ENCODE results near the gene PSPH.

The PSPH gene

GRCh38 chr7:55965100-55965470, 86.2 kb downstream of the PSPH start:
- in situ Hi-C loops (cut with MboI; ENCODE audit: low pct_unique_long_range_greater_than_20kb, low sequenced_read_pairs, unreplicated experiment), result loop anchor here (25.0 kb wide), 1 partner anchor 328 kb away; no protein-coding TSS in a partner anchor
- no peak for DNase-seq (ENCODE audit: low spot score)
- no peak for TF ChIP-seq CTCF (IDR thresholded peaks at IDR 0.05; ENCODE audit: extremely low read depth, insufficient read depth, missing control alignments)

GRCh38 chr7:55964261-55965099, 86.8 kb downstream of the PSPH start, which contains the start of gene NIPSNAP2:
NIPSNAP2 (plus strand) TSS chr7:55964585; CDS start chr7:55964610, 25 bp downstream.
- in situ Hi-C loops (cut with MboI; ENCODE audit: low pct_unique_long_range_greater_than_20kb, low sequenced_read_pairs, unreplicated experiment), result loop anchor here (25.0 kb wide), 1 partner anchor 327 kb away; no protein-coding TSS in a partner anchor
- peak; percentile 90 for DNase-seq (ENCODE audit: low spot score)
- TF ChIP-seq CTCF (IDR thresholded peaks at IDR 0.05; ENCODE audit: extremely low read depth, insufficient read depth, missing control alignments), result peak; percentile 89

- in situ Hi-C loops (cut with MboI; ENCODE audit: low pct_unique_long_range_greater_than_20kb, low sequenced_read_pairs, unreplicated experiment), result loop anchor here (25.0 kb wide), 1 partner anchor 326 kb away; no protein-coding TSS in a partner anchor
- no peak for TF ChIP-seq CTCF (IDR thresholded peaks at IDR 0.05; ENCODE audit: extremely low read depth, insufficient read depth, missing control alignments)
Observed at GRCh38 chr7:55963584-55964168, 87.6 kb downstream of the PSPH start.

GRCh38 chr7:55962014-55962413, 89.2 kb downstream of the PSPH start:
- in situ Hi-C loops (cut with MboI; ENCODE audit: low pct_unique_long_range_greater_than_20kb, low sequenced_read_pairs, unreplicated experiment), result loop anchor here (25.0 kb wide), 1 partner anchor 325 kb away; no protein-coding TSS in a partner anchor
- no peak for DNase-seq (ENCODE audit: low spot score)
- TF ChIP-seq CTCF (IDR thresholded peaks at IDR 0.05; ENCODE audit: extremely low read depth, insufficient read depth, missing control alignments), result no peak

More at GRCh38 chr7:55963584-55964168, 87.6 kb downstream of the PSPH start:
- DNase-seq (ENCODE audit: low spot score), result no peak

Measured in GM13977 (cell line).